Natural killer cell treated with Interleukin-12 subunit alpha and Interleukin-12 subunit beta and Interleukin-15 and Interleukin-18, amount 100 ng/mL, for 72 hours (primary cell): Measurements from ENCODE around the gene ACTR6. TPM values are rescaled to one million over a fixed set of nuclear protein-coding genes. Genes with fewer than 3 reads are reported as not detected.

ENCODE experiments used
- ATAC-seq, 2 donors: fragments of 150-1000 bp; cut with Tn5 transposase in 1 of 2; sonication (Bioruptor Pico), chemical (Tn5 transposase) in 1 of 2; 2 replicates each; pipeline ENCODE4 v1.10.0; 2021
- DNase-seq: peaks from one replicate; pipeline ENCODE4 v3.0.0; 2022; ENCODE audit warnings: low spot score
- H3K27ac Mint-ChIP-seq, 2 donors: 1 replicate in 1 of 2; 2 replicates in 1 of 2; pipeline ENCODE4 v1.8.0; 2022; ENCODE audit warnings: mixed read lengths in 2 of 2, mild to moderate bottlenecking in 1 of 2, moderate library complexity in 1 of 2
- H3K27me3 Mint-ChIP-seq, 2 donors: 1 replicate in 1 of 2; 2 replicates in 1 of 2; pipeline ENCODE4 v1.8.0; 2022; ENCODE audit warnings: mixed read lengths in 2 of 2
- H3K36me3 Mint-ChIP-seq: one replicate; pipeline ENCODE4 v1.8.0; 2022; ENCODE audit warnings: mixed read lengths
- H3K4me1 Mint-ChIP-seq, 2 donors: 1 replicate in 1 of 2; 2 replicates in 1 of 2; pipeline ENCODE4 v1.8.0; 2022; ENCODE audit warnings: low read depth in 2 of 2, mixed read lengths in 2 of 2, mild to moderate bottlenecking in 1 of 2
- H3K4me3 Mint-ChIP-seq: one replicate; pipeline ENCODE4 v1.8.0; 2022; ENCODE audit warnings: mixed read lengths
- H3K9me3 Mint-ChIP-seq: 2 replicates; pipeline ENCODE4 v1.8.0; 2022; ENCODE audit warnings: mixed read lengths
- total RNA-seq, 2 donors: library from RNA; stranded (reverse); gene quantifications; one replicate each; pipeline ENCODE4 v1.2.3, GENCODE V29; 2022

The ACTR6 gene
- total RNA-seq, 2 donors from 2014 or later: 24.0 to 47.6 TPM

- H3K27me3 Mint-ChIP-seq: no peaks in the 10 kb centered on the region
- H3K36me3 Mint-ChIP-seq: no peaks in the 10 kb centered on the region
- H3K4me3 Mint-ChIP-seq: no peak overlapping the region
- DNase-seq (no peak), ATAC-seq (no peak)
- H3K4me1 Mint-ChIP-seq: peaks cover 0 to 5% of the 10 kb centered on the region in 2 donors
- no peak overlapping the region for H3K27ac Mint-ChIP-seq
- H3K9me3 Mint-ChIP-seq: no peaks in the 10 kb centered on the region
Observed at GRCh38 chr12:100189636-100190394, 10.8 kb upstream of the ACTR6 start.

- no peak overlapping the region for H3K4me3 Mint-ChIP-seq
- no peaks in the 10 kb centered on the region for H3K27me3 Mint-ChIP-seq
- ATAC-seq: no peak
- no peak for DNase-seq
- H3K9me3 Mint-ChIP-seq: no peaks in the 10 kb centered on the region
- peaks cover 0 to 6% of the 10 kb centered on the region in 2 donors for H3K4me1 Mint-ChIP-seq
- no peaks in the 10 kb centered on the region for H3K36me3 Mint-ChIP-seq
- no peak overlapping the region for H3K27ac Mint-ChIP-seq
Observed at GRCh38 chr12:100193085-100193484, 7.5 kb upstream of the ACTR6 start.

GRCh38 chr12:100197486-100197885, 3.1 kb upstream of the ACTR6 start:
- Mint-ChIP-seq H3K27ac (peak overlapping the region in 1 of 2 donors; percentile 13), H3K9me3 (no peaks in the 10 kb centered on the region), H3K27me3 (no peaks in the 10 kb centered on the region), H3K4me3 (peak overlapping the region; percentile 98), H3K4me1 (peaks cover 20 to 23% of the 10 kb centered on the region in 2 donors), H3K36me3 (no peaks in the 10 kb centered on the region)
- ATAC-seq (no peak), DNase-seq (no peak)

- H3K36me3 Mint-ChIP-seq: no peaks in the 10 kb centered on the region
- DNase-seq: no peak
- ATAC-seq: no peak
- peak overlapping the region; percentile 82 to 95 for H3K27ac Mint-ChIP-seq
- H3K4me1 Mint-ChIP-seq: peaks cover 20 to 23% of the 10 kb centered on the region in 2 donors
- H3K27me3 Mint-ChIP-seq: no peaks in the 10 kb centered on the region
- H3K9me3 Mint-ChIP-seq: no peaks in the 10 kb centered on the region
- H3K4me3 Mint-ChIP-seq: peak overlapping the region; percentile 98
Observed at GRCh38 chr12:100199023-100199346, 1.6 kb upstream of the ACTR6 start.

- H3K9me3 Mint-ChIP-seq: no peaks in the 10 kb centered on the region
- H3K4me3 Mint-ChIP-seq: peak overlapping the region; percentile 98
- H3K27ac Mint-ChIP-seq: peak overlapping the region; percentile 95 to 96
- H3K4me1 Mint-ChIP-seq: peaks cover 20 to 23% of the 10 kb centered on the region in 2 donors
- no peaks in the 10 kb centered on the region for H3K27me3 Mint-ChIP-seq
- DNase-seq: peak; percentile 85
- ATAC-seq: peak; percentile 80 to 86
- H3K36me3 Mint-ChIP-seq: no peaks in the 10 kb centered on the region
Observed at GRCh38 chr12:100199347-100200149, 1.1 kb upstream of the ACTR6 start.

- no peak for ATAC-seq
- Mint-ChIP-seq H3K27ac (peak overlapping the region; percentile 95 to 96), H3K36me3 (no peaks in the 10 kb centered on the region)
Observed at GRCh38 chr12:100201604-100202423, 1.2 kb downstream of the ACTR6 start.

GRCh38 chr12:100207311-100207710, 6.7 kb downstream of the ACTR6 start:
- Mint-ChIP-seq H3K4me3 (no peak overlapping the region), H3K27ac (no peak overlapping the region), H3K9me3 (no peaks in the 10 kb centered on the region), H3K36me3 (no peaks in the 10 kb centered on the region), H3K27me3 (no peaks in the 10 kb centered on the region), H3K4me1 (no peaks in the 10 kb centered on the region)
- ATAC-seq (no peak), DNase-seq (no peak)

More at GRCh38 chr12:100201604-100202423, 1.2 kb downstream of the ACTR6 start:
- no peak for DNase-seq
- peaks cover 20 to 23% of the 10 kb centered on the region in 2 donors for H3K4me1 Mint-ChIP-seq
- H3K27me3 Mint-ChIP-seq: no peaks in the 10 kb centered on the region
- H3K4me3 Mint-ChIP-seq: peak overlapping the region; percentile 98
- H3K9me3 Mint-ChIP-seq: no peaks in the 10 kb centered on the region

GRCh38 chr12:100208834-100209233, 8.2 kb downstream of the ACTR6 start:
- Mint-ChIP-seq H3K27ac (no peak overlapping the region), H3K36me3 (no peaks in the 10 kb centered on the region), H3K4me1 (no peaks in the 10 kb centered on the region), H3K27me3 (no peaks in the 10 kb centered on the region), H3K4me3 (no peak overlapping the region), H3K9me3 (no peaks in the 10 kb centered on the region)
- no peak for DNase-seq
- ATAC-seq: no peak

GRCh38 chr12:100211698-100212097, 11.1 kb downstream of the ACTR6 start:
- peaks cover 0 to 2% of the 10 kb centered on the region in 2 donors for H3K4me1 Mint-ChIP-seq
- H3K9me3 Mint-ChIP-seq: no peaks in the 10 kb centered on the region
- H3K36me3 Mint-ChIP-seq: no peaks in the 10 kb centered on the region
- no peak overlapping the region for H3K4me3 Mint-ChIP-seq
- H3K27ac Mint-ChIP-seq: no peak overlapping the region
- no peaks in the 10 kb centered on the region for H3K27me3 Mint-ChIP-seq
- ATAC-seq (no peak), DNase-seq (no peak)

GRCh38 chr12:100213016-100213891, 12.6 kb downstream of the ACTR6 start:
- DNase-seq (no peak), ATAC-seq (no peak)
- Mint-ChIP-seq H3K27ac (no peak overlapping the region), H3K27me3 (no peaks in the 10 kb centered on the region), H3K4me3 (no peak overlapping the region), H3K36me3 (no peaks in the 10 kb centered on the region), H3K9me3 (no peaks in the 10 kb centered on the region), H3K4me1 (peaks cover 0 to 2% of the 10 kb centered on the region in 2 donors)

GRCh38 chr12:100214518-100214917, 13.9 kb downstream of the ACTR6 start:
- DNase-seq: no peak
- Mint-ChIP-seq H3K27ac (no peak overlapping the region), H3K4me1 (peaks cover 0 to 2% of the 10 kb centered on the region in 2 donors), H3K36me3 (no peaks in the 10 kb centered on the region), H3K4me3 (no peak overlapping the region), H3K9me3 (no peaks in the 10 kb centered on the region), H3K27me3 (no peaks in the 10 kb centered on the region)
- ATAC-seq: no peak

GRCh38 chr12:100215209-100215608, 14.6 kb downstream of the ACTR6 start:
- DNase-seq (no peak), ATAC-seq (no peak)
- no peaks in the 10 kb centered on the region for H3K9me3 Mint-ChIP-seq
- H3K4me3 Mint-ChIP-seq: no peak overlapping the region
- peaks cover 0 to 2% of the 10 kb centered on the region in 2 donors for H3K4me1 Mint-ChIP-seq
- peaks cover 5% of the 10 kb centered on the region for H3K36me3 Mint-ChIP-seq
- no peak overlapping the region for H3K27ac Mint-ChIP-seq
- no peaks in the 10 kb centered on the region for H3K27me3 Mint-ChIP-seq

GRCh38 chr12:100216337-100216736, 15.7 kb downstream of the ACTR6 start:
- H3K27ac Mint-ChIP-seq: no peak overlapping the region
- H3K4me3 Mint-ChIP-seq: no peak overlapping the region
- no peak for ATAC-seq
- no peaks in the 10 kb centered on the region for H3K9me3 Mint-ChIP-seq
- H3K4me1 Mint-ChIP-seq: peaks cover 0 to 2% of the 10 kb centered on the region in 2 donors
- DNase-seq: no peak
- no peaks in the 10 kb centered on the region for H3K27me3 Mint-ChIP-seq
- H3K36me3 Mint-ChIP-seq: peaks cover 5% of the 10 kb centered on the region
